Body of pancreas (tissue), 4 donors: Measurements from ENCODE around the gene NLRP7. TPM values are rescaled to one million over a fixed set of nuclear protein-coding genes. Genes with fewer than 3 reads are reported as not detected.
"Not testable (repeated sequence)": the region's sequence is repeated elsewhere in the genome, so short reads cannot be mapped to it uniquely, and the experiment has no call there.

Source experiments
- ATAC-seq: fragments of 150-250 bp; one replicate; pipeline ENCODE4 v1.9.1; 2016
- DNase-seq, 4 donors: peaks; one replicate each; pipeline ENCODE4 v3.0.0-alpha.2; 2019
- H3K27ac ChIP-seq, 4 donors: fragments of 200-600 bp; sonication (generic); 1 replicate in 3 of 4; 2 replicates in 1 of 4; pipeline versions ENCODE4 v1.5.1 to v1.6.1; 2016 to 2019; ENCODE audit warnings: mild to moderate bottlenecking in 1 of 4, mixed read lengths in 1 of 4, moderate library complexity in 1 of 4
- H3K27me3 ChIP-seq, 2 donors: fragments of 200-600 bp; sonication (generic); one replicate each; pipeline ENCODE4 v1.6.0; 2016; ENCODE audit warnings: mild to moderate bottlenecking in 1 of 2
- H3K36me3 ChIP-seq, 2 donors: fragments of 200-600 bp; sonication (generic); replicated peaks in 1 of 2; 2 replicates each; pipeline ENCODE4 v1.5.1; 2016; ENCODE audit warnings: low read depth in 2 of 2; ENCODE audit not compliant: insufficient read depth in 1 of 2
- H3K4me1 ChIP-seq: fragments of 200-600 bp; sonication (generic); one replicate; pipeline ENCODE4 v1.6.0; 2016
- H3K4me3 ChIP-seq, 2 donors: fragments of 200-600 bp; sonication (generic); 1 replicate in 1 of 2; 2 replicates in 1 of 2; pipeline ENCODE4 v1.5.1; 2016 to 2019
- H3K9me3 ChIP-seq, 3 donors: fragments of 200-600 bp; sonication (generic); 1 replicate in 2 of 3; 2 replicates in 1 of 3; pipeline ENCODE4 v1.5.1; 2016
- POLR2A ChIP-seq, 3 donors: fragments of 450-650 bp; IDR thresholded peaks; one replicate each; pipeline ENCODE4 v1.6.1; 2016; ENCODE audit warnings: antibody characterized with exemption in 3 of 3, mild to moderate bottlenecking in 2 of 3
- WGBS, 2 donors: methylation state at CpG; one replicate each; pipeline ENCODE4 v1.1.5; 2017; 5-methylcytosine and 5-hydroxymethylcytosine counted together
- intact Hi-C: fragments of 100-400 bp; cut with DNase I; formaldehyde crosslinking; loops from one replicate; pipeline ENCODE4 v1.15.1; 2023
- total RNA-seq, 2 donors: library from RNA; depleted of rRNA; stranded (reverse); fragments of >200 nt; gene quantifications; one replicate each; pipeline ENCODE4 v1.1.0, GENCODE V29; 2016
- TF ChIP-seq, protein P1 (sequence below), 7 experiments: fragments of 450-650 bp in 4 of 7; fragments of 200-600 bp in 3 of 7; sonication (generic) in 3 of 7; IDR thresholded peaks; one replicate each; pipeline ENCODE4 v1.5.1; 2016 to 2019; ENCODE audit warnings: antibody characterized with exemption in 7 of 7

NLRP7 gene
- total RNA-seq, 2 donors from 2014 or later: not detected

- 68 to 76% methylated on average over 5 to 7 of the region's 7 CpGs for WGBS, 2 donors
Measured at GRCh38 chr19:54906819-54907218, 40.5 kb downstream of the NLRP7 start.

DNA sequence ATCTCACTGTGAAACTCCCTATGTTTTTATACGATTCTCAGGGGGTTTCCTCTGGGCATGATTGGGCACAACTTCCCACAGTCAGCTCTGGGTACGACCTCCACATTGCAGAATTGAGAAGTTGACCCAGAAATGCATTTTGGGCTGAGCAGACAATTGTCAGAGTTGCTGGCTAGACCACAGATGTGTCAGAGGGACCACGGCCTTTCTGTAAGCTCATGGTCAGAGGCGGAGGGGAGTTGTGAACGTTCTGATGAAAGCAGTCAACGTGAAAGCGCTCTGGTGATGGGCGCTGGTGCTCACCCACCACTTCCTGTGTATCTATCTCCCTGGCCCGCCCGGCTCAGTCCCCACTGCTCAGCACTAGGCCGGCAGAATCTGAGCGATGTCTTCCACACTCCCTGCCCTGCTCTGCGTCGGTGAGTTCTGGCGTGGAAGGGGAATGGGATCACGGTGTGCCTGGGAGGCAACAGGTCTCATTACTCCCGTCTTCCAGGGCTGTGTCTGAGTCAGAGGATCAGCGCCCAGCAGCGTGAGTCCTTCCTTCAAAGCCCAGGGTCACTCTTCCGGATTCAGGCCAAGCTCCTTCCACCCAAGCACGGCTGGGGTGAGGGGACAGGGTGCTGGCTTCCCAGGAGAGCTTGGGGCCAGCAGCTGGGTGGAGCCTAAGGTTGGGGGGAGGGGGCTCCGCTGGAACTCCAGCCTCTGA, 41.4 kb downstream of the NLRP7 start, which contains the start of gene NCR1:
Gene NCR1, plus strand, starts transcription at position 346 of the 709 bp plus-strand sequence. Its CDS starts 40 bp downstream, at position 386.
- Histone ChIP-seq H3K36me3 (no peaks in the 10 kb centered on the region), H3K27ac (no peak within 1 kb of the TSS), H3K27me3 (no peaks in the 10 kb centered on the region), H3K9me3 (no peaks in the 10 kb centered on the region), H3K4me3 (no peak within 1 kb of the TSS), H3K4me1 (no peaks in the 10 kb centered on the region)
- DNase-seq (no peak), ATAC-seq (no peak)
- TF ChIP-seq, protein P1, sequence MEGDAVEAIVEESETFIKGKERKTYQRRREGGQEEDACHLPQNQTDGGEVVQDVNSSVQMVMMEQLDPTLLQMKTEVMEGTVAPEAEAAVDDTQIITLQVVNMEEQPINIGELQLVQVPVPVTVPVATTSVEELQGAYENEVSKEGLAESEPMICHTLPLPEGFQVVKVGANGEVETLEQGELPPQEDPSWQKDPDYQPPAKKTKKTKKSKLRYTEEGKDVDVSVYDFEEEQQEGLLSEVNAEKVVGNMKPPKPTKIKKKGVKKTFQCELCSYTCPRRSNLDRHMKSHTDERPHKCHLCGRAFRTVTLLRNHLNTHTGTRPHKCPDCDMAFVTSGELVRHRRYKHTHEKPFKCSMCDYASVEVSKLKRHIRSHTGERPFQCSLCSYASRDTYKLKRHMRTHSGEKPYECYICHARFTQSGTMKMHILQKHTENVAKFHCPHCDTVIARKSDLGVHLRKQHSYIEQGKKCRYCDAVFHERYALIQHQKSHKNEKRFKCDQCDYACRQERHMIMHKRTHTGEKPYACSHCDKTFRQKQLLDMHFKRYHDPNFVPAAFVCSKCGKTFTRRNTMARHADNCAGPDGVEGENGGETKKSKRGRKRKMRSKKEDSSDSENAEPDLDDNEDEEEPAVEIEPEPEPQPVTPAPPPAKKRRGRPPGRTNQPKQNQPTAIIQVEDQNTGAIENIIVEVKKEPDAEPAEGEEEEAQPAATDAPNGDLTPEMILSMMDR (IDR thresholded peaks at IDR 0.05): no peak
- no peak for TF ChIP-seq POLR2A (IDR thresholded peaks at IDR 0.05)
- intact Hi-C loops: no loop called here
- 17 to 30% methylated on average over 2 to 22 of the region's 22 CpGs for WGBS, 2 donors

More at GRCh38 chr19:54906819-54907218, 40.5 kb downstream of the NLRP7 start:
- intact Hi-C loops: no loop called here
- no peaks in the 10 kb centered on the region for H3K27me3 ChIP-seq
- H3K4me1 ChIP-seq: no peaks in the 10 kb centered on the region
- H3K4me3 ChIP-seq: no peak overlapping the region
- no peaks in the 10 kb centered on the region for H3K9me3 ChIP-seq
- H3K27ac ChIP-seq: no peak overlapping the region
- H3K36me3 ChIP-seq: no peaks in the 10 kb centered on the region
- ATAC-seq (no peak), DNase-seq (no peak)
- TF ChIP-seq, protein P1 (IDR thresholded peaks at IDR 0.05): no peak

DNA sequence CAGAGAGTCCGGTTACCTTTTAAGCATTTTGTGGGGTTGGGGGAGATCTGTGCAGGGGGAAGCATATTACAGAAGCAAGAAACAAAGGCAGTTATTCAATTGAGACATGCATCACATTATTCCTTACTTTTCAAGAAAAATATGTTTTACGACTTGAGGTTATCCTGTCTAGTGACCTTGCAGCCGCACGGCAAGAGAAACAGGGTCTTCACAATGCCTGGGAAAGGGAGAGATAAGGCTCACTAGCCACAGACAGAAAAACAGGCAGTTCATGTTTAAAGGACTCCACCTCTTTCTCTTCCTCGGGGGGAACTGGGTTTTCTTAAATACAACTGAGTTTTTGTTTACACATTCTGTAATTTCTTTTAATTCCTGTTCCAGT, 41.9 kb downstream of the NLRP7 start:
- Histone ChIP-seq H3K4me1 (no peaks in the 10 kb centered on the region), H3K27ac (no peak overlapping the region), H3K4me3 (no peak overlapping the region), H3K9me3 (no peaks in the 10 kb centered on the region), H3K36me3 (no peaks in the 10 kb centered on the region), H3K27me3 (no peaks in the 10 kb centered on the region)
- no peak for ATAC-seq
- no peak for DNase-seq
- 16 to 40% methylated on average over 5 of the region's 5 CpGs for WGBS, 2 donors
- no peak for TF ChIP-seq POLR2A (IDR thresholded peaks at IDR 0.05)
- TF ChIP-seq, protein P1 (IDR thresholded peaks at IDR 0.05): no peak
- intact Hi-C loops: no loop called here

DNA sequence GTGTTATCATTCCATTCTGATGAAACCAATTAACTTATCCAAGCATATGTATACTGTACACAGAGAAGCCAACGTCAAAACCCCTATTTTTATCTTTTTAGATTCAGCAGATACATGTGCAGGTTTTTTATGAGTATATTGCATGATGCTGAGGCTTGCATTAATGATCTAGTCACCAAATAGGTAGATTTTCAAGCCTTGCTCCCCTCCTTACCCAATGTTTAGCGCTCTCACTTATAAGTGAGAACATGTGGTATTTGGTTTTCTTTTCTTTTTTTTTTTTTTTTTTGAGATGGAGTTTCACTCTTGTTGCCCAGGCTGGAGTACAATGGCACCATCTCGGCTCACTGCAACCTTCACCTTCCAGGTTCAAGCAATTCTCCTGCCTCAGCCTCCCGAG, 43.1 kb downstream of the NLRP7 start:
- H3K27ac ChIP-seq, H3K36me3 ChIP-seq, ATAC-seq, intact Hi-C loops, H3K4me3 ChIP-seq, DNase-seq, H3K27me3 ChIP-seq, H3K9me3 ChIP-seq, H3K4me1 ChIP-seq: not testable (repeated sequence)
- 68 to 69% methylated on average over 4 of the region's 4 CpGs for WGBS, 2 donors

DNA sequence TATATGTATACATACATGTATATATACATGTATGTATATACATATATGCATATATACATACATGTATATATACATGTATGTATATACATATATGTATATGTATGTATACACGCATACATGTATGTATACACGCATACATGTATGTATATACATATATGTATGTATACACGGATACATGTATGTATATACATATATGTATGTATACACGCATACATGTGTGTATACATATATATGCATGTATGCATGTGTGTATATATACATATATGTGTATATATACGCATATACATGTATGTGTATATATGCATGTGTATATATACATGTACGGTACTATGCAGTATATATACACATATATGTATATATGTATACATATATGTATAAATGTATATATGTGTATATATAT, 44.0 kb downstream of the NLRP7 start:
- DNase-seq (no peak), ATAC-seq (no peak)
- Histone ChIP-seq H3K9me3 (no peaks in the 10 kb centered on the region), H3K27me3 (no peaks in the 10 kb centered on the region), H3K27ac (no peak overlapping the region), H3K36me3 (no peaks in the 10 kb centered on the region), H3K4me3 (no peak overlapping the region), H3K4me1 (no peaks in the 10 kb centered on the region)
- 71 to 78% methylated on average over 6 of the region's 6 CpGs for WGBS, 2 donors
- intact Hi-C loops: no loop called here
- no peak for TF ChIP-seq POLR2A (IDR thresholded peaks at IDR 0.05)
- TF ChIP-seq, protein P1 (IDR thresholded peaks at IDR 0.05): no peak
